GM19397 (cell line): ENCODE measurements around the gene SPTBN2.
A peak's percentile ranks its signal among the peaks of the same experiment; 100 is the strongest.
"Not testable (repeated sequence)": the region's sequence is repeated elsewhere in the genome, so short reads cannot be mapped to it uniquely, and the experiment has no call there.

Source experiments
- ATAC-seq: cut with Tn5 transposase; IDR thresholded peaks from one replicate; pipeline ENCODE4 v1.9.1; 2021; ENCODE audit warnings: mild to moderate bottlenecking, moderate library complexity; ENCODE audit not compliant: unreplicated experiment

The SPTBN2 gene

GRCh38 chr11:66643745-66644437 lies 85.1 kb downstream of the SPTBN2 start:
- ATAC-seq: no peak

- ATAC-seq: no peak
These were observed 87.2 kb downstream of the SPTBN2 start for GRCh38 chr11:66641834-66642233.

- not testable (repeated sequence) for ATAC-seq
These were observed 89.1 kb downstream of the SPTBN2 start for GRCh38 chr11:66639814-66640340.

GRCh38 chr11:66639066-66639813 lies 89.8 kb downstream of the SPTBN2 start:
- ATAC-seq: no peak

GRCh38 chr11:66638177-66639065 lies 90.6 kb downstream of the SPTBN2 start, which contains the start of gene RBM4:
TSS of gene RBM4 (plus strand) at chr11:66638703. CDS start at chr11:66639712, 1,009 bp downstream.
- peak; percentile 95 for ATAC-seq

- ATAC-seq: no peak
These were observed 91.3 kb downstream of the SPTBN2 start for GRCh38 chr11:66637557-66638176.

- no peak for ATAC-seq
These were observed 92.6 kb downstream of the SPTBN2 start for GRCh38 chr11:66636411-66636810.
